ENCODE measurements around the gene RPS16.
"Not testable (repeated sequence)": the region's sequence is repeated elsewhere in the genome, so short reads cannot be mapped to it uniquely, and the experiment has no call there.

The RPS16 gene

DNA sequence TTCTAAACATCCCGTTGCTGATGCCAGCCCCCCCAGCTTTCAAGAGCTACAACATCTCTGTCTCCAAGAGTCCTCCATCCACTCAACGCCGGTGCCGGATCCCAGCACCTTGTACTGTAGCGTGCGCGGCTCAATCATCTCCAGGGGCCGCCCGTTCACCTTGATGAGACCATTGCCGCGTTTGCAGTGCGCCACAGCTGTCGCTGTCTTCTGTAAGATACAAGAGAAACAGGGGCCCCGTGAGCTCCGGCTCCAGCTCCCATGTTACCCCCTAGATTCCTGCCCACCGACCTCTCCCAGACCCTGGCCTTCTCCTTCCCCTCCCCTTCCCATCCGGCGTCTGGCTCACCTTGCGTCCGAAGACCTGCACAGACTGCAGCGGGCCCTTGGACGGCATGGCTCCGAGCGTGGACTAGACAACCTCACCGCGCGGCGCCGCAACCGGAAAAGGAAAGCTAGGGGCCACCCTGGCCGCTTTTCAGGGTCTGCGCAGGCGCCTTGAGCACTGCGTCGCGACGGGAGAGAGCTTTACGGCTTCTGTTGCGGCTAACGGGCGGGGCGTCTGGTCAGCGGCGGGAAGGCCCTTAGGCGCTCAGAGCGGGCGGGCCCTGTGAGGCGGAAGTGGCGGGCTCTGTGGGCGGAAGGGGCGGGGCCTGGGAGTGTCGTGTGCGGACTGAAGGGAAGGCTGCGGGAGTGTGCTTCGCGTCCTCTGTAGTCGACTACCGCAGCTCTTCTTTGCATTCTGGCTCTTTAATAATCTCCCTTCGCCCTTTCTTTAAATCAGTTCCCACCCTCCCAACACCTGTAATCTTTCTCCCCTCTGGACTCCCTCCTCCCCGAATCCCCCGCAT is at the start of gene RPS16:
Gene RPS16 (minus strand): TSS at position 451 of the 851 bp plus-strand sequence. CDS start 54 bp downstream, at position 397.
- peak; percentile 98 for DNase-seq

DNA sequence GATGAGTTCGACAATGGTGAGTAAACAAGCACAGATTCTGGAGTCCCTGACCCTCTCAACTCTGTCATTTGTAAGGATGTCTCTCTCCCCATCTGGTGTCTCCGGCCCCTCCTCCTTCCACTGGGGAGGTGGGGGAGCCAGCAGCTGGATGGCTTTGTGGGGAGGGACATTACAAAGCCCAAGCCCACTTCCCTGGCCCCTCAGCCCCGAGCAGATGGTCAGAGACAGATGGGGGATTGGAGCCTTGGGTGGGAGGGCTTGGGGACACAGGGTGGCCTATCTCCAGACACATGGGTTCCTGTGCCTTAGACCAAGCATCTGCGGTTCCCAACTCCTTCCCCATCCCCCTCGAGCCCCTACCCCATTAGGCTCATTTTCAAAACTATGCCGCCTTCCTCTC is 47.4 kb upstream of the RPS16 start:
- DNase-seq: no peak

- DNase-seq: no peak
These were observed 45.9 kb upstream of the RPS16 start for GRCh38 chr19:39481676-39482075.

- DNase-seq: no peak
These were observed 45.4 kb upstream of the RPS16 start for GRCh38 chr19:39481229-39481545.

DNA sequence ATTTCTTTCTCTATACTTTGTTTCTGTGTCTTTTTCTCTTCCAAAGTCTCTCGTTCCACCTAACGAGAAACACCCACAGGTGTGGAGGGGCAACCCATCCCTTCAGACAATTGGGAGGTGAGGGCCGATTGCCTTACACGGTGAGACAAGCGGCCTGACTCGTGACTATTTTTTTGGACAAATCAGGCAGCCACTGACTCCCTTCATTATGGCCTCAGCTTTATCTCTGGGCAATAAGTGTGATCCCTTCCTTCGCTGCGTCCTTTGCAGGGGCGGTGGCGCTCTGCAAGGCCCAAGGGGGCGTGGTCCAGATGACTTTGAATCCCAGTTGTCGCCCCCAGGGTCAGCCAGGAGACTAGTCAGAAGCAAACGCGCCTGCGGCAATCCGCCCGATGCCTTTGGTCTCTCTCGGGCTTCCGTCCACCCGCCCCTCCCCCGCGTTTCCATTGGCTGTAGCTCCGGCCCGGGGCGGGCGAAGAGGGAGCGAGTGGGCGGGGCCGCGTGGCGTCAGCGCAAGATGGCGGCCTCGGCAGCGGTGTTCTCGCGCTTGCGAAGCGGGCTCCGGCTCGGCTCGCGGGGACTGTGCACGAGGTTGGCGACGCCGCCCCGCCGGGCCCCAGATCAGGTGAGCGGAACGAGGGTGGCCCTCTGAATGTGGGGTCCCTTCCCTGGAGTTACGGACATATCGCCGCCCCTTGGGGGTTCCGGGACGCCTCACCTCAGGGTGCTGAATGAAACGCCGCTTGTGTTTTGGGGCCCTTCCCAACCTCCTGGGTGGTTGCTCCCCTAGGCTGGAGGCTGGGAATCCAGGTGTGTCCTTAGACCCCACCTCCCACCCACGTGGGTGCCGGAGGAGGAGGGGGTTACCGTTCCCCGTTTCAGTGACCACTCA is 44.8 kb upstream of the RPS16 start, which contains the start of gene TIMM50:
Gene TIMM50 (plus strand): TSS at position 502 of the 892 bp plus-strand sequence. CDS start 16 bp downstream, at position 518.
- peak; percentile 98 for DNase-seq

- no peak for DNase-seq
These were observed 44.2 kb upstream of the RPS16 start for GRCh38 chr19:39479916-39480315.

- not testable (repeated sequence) for DNase-seq
These were observed 43.6 kb upstream of the RPS16 start for GRCh38 chr19:39479319-39479801.

GRCh38 chr19:39475748-39476147 is 40.0 kb upstream of the RPS16 start:
- DNase-seq: no peak

- DNase-seq: peak; percentile 29
These were observed 38.4 kb upstream of the RPS16 start for GRCh38 chr19:39474139-39474620.

DNA sequence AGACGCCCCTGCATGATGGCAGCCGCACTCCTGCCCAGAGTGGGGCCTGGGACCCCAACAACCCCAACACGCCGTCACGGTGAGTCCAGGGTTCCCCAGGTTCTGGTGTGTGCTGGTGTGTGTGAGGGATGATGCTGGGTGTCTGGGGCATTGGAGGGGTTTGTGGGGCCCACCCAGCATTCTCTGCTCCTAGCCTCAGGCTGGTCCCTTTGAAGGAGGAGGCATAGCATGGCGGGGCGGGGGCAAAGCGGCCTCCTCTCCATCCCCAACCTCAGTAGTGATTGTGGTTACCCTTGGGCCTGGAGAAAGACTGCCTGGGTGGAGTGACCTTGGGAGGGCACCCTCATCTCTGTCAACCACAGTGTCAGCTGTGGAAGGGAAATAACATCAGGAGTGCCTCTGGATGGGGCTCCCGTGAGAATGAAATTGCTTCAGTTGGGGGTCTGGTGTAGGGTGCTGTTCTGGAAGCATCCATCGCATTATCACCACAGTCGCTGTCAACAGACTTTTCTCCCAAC is 37.8 kb upstream of the RPS16 start:
- DNase-seq: no peak

- no peak for DNase-seq
These were observed 37.1 kb upstream of the RPS16 start for GRCh38 chr19:39472746-39473442.

DNA sequence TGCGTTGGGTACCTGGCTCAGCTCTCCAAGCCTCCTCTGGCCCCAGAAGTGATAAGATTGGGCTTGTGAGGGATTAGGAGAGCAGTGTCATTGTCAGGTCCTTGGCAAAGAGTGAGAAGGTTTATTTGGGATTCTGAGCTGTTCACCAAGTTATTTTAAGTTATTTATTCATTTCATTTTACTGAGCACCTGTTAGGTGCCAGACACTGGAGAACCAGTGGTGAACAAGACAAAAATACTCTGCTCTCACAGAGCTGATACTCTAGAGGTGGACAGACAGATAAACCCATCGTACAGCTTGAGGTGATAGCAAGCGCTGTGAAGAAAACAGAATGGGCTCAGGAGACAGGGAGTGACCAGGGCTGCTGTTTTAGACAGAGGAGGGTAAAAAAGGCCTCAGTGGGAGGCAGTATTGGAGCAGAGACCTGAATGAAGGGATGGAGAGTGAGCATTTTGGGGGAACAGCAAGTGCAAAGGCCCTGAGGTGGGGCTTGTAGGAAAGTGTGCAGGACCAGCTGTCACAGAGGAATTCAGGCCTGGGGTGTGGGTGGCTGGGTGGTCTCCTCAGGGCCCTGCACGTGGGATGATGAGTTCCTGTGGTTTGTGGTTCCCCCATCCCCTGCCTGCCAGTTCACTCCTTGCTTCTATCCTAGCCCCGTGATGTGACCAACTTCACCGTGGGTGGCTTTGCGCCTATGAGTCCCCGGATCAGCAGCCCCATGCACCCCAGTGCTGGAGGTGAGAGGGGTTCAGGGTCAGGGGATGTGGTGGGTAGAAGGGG is 36.2 kb upstream of the RPS16 start:
- no peak for DNase-seq

- no peak for DNase-seq
These were observed 35.1 kb upstream of the RPS16 start for GRCh38 chr19:39470724-39471339.

DNA sequence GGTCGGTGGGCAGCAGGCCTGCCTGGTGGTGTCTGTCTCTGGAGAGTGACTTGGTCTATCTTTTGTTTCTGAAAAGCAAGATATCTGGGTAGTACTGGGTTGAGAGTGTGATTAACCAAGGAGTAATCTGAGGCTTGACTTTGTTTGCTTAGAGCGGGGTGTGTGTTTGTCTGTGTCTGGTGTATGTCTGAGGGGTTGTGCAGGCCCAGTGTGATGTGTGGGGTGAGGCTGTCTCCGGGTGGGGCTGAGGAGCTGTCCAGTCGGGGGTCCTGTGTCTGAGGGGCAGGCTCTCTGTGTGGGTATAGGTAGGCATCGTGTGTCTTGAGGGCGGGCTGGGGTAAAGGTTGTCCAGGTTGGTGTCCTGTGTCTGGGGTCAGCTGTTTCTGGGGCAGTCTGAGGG is 33.8 kb upstream of the RPS16 start:
- DNase-seq: no peak

DNA sequence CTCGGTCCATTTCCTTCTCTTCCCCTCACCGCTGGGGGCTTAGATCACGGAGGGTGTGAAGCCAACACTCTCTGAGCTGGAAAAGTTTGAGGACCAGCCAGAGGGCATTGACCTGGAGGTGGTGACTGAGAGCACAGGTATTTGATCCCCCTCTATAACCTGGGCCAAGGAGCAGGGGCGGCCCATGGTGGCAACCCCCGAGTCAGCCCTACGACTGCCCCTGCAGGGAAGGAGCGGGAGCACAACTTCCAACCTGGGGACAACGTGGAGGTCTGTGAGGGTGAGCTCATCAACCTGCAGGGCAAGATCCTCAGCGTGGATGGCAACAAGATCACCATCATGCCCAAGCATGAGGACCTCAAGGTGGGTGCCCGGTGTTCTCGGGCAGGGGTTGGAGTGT is 33.3 kb upstream of the RPS16 start:
- no peak for DNase-seq

DNA sequence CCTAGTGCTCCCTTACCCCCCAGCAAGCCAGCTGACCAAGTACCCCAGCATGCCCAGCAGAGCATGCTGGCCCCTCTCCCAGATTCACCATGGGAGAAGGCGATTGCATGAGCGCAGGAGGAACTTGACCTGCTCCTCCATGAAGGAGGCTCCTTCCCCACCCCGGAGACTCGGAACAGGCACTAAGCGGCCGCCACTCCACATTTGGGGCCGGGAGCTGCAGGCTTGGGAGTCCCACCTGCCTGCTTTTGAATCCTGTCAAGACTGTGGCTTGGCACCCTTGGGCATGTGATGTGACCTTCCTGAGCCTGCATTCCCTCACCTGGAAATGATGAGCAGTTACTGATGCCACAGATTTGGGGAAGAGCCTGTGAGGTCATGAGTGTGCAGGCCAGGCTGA is 32.2 kb upstream of the RPS16 start:
- no peak for DNase-seq

- no peak for DNase-seq
These were observed 30.4 kb upstream of the RPS16 start for GRCh38 chr19:39465956-39466747.

- no peak for DNase-seq
These were observed 27.7 kb upstream of the RPS16 start for GRCh38 chr19:39463403-39463802.

DNA sequence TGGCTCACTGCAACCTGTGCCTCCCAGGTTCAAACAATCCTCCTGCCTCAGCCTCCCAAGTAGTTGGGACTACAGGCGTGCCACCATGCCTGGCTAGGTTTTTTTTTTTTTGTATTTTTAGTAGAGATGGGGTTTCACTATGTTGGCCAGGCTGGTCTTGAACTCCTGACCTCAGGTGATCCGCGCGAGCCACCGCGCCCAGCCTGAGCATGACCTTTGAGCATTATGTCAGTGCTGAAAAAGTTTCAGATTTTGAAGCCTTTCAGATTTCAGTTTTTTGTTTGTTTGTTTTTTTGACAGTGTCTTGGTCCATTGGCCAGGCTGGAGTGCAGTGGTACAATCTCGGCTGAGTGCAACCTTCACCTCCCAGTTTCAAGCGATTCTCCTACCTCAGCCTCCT is 15.5 kb upstream of the RPS16 start:
- DNase-seq: not testable (repeated sequence)

DNA sequence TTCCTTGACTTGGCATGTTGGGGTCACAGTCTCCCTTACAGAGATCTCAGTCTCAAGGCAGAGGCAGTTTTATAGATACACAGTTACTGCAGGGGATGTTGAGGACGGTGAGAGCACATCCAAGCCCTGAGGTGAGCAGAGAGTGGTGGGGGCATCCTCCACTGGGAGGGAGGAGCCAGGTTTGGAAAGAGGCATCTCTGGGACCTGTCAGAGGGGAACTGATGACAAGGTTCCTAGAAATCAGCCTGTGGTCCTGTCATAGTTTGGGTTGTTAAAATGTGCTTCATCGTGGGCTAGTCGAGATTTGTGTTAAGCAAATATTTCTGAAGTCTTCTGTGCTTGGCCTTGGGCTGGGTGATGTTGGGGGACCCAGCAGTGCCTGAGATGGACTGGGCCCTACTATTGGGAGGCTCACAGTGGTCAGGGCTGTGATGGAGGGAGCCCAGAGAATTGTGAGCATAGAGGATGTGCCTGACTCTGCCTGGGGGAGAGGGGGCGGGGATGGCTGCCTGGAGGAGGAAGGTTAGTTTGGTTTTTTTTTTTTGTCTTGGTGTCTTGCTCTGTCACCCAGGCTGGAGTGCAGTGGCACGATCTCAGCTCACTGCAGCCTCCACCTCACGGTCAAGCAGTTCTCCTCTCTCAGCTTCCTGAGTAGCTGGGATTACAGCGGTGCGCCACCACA is 13.5 kb upstream of the RPS16 start:
- no peak for DNase-seq

Data from SHP77 treated with DMSO at 0.1 percent for 48 hours (cell line).